Esophagus squamous epithelium (tissue), 4 donors: Measurements from ENCODE around the gene EHHADH.

Source experiments
- CTCF ChIP-seq, 6 experiments: fragments of 450-650 bp in 4 of 6; fragments of 200-600 bp in 2 of 6; sonication (generic) in 2 of 6; IDR thresholded peaks; one replicate each; pipeline ENCODE4 v1.5.1; 2016 to 2019; ENCODE audit warnings: antibody characterized with exemption in 6 of 6, mild to moderate bottlenecking in 4 of 6, moderate library complexity in 4 of 6
- POLR2A ChIP-seq, 4 donors: fragments of 450-650 bp; IDR thresholded peaks; one replicate each; pipeline ENCODE4 v1.6.1; 2017; ENCODE audit warnings: antibody characterized with exemption in 4 of 4, mild to moderate bottlenecking in 4 of 4, moderate library complexity in 3 of 4

- TF ChIP-seq CTCF (IDR thresholded peaks at IDR 0.05) (no peak), POLR2A (IDR thresholded peaks at IDR 0.05) (no peak)
Observed at GRCh38 chr3:185175370-185175987, 78.4 kb downstream of the EHHADH start.
